GM19467 (cell line): ENCODE data around the gene PLA2G3.

Experiments
- ATAC-seq: cut with Tn5 transposase; IDR thresholded peaks from one replicate; pipeline ENCODE4 v1.9.1; 2021; ENCODE audit warnings: mild to moderate bottlenecking, moderate library complexity; ENCODE audit not compliant: unreplicated experiment

Gene PLA2G3

DNA sequence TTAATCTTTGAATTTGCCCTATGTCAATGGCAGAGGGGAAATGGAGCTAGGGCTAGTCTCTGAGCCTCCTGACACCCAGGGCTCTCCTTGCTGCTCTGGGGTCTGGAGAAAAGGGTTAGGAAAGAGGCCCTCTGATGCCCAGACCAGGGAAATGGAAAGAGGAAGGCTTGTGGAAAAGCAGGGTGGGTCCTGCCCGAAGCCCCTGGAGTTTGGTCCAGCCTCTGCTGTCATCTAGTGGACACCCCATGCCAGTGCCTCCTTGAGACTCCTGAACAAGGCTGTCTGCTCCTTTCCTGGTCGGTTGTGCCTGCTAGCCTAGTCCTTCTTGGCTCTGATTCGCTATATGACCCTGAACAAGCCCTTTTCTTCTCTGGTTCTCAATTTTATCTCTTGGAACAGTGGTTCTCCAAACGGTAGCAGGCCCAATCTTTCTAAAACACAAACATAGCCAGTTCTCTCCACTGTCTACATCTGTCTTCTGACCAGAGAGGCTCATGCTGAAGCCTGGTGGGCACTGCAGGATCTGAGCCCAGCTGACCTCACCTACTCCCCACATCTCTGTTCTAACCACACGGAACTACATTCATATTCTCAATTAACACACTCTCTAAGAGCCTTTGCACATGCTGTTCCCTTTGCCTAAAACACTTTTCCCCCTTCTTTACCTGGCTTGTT, 8.8 kb upstream of the PLA2G3 start:
- no peak for ATAC-seq

DNA sequence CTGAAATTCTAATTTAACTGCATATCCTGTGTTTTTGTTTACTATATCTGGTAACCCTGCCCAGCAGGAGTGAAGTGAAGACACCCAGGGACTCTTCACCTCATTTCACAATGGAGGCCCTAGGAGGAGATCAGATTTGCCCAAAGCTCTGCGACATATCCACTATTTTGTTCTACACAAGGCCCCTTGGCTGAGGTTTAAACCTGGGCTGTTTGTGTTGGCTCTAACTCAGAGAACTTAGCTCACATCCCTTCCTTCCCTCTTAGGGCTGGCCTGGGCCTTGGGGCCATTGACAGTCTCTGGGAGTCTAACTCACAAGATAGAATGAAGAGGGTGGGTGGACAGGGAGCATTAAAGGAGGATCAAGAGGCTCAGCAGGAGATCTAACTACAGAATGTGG, 8.2 kb upstream of the PLA2G3 start:
- ATAC-seq, result no peak

DNA sequence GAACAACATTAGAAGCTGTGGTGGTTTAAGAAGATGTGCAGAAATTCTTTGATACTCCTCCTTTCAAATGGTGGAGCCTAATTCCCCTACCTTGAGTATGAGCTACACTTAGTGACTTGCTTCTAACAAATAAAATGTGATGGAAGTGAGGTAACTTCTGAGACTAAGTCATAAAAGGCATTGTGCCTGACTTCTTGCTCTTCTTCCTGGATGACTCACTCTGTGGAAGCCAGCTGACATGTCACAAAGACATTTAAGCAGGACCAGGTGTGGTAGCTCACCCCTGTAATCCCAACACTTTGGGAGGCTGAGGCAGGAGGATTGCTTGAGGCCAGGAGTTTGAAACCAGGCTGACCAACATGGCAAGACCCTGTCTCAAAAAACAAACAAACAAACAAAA, 3.9 kb upstream of the PLA2G3 start:
- no peak for ATAC-seq

DNA sequence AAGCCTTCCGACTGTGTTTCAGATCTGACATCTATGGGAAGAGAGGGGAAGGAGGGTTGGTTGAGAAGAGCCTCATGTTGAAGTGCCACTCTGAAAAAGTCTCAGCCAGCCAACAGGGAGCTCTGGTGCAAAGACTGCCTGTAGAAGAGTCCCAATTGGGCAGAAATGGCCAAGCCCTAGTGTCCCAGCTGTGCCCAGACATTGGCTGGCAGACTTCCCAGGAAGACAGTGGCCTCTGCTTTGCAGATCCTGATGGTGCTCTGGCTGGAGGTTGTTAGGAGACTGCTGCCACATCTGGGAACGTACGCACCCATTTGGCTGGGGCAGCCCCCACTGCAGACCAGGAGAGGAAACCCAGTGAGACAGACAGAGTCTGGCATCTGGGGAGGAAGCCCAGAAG, 3.2 kb upstream of the PLA2G3 start:
- ATAC-seq, result no peak

DNA sequence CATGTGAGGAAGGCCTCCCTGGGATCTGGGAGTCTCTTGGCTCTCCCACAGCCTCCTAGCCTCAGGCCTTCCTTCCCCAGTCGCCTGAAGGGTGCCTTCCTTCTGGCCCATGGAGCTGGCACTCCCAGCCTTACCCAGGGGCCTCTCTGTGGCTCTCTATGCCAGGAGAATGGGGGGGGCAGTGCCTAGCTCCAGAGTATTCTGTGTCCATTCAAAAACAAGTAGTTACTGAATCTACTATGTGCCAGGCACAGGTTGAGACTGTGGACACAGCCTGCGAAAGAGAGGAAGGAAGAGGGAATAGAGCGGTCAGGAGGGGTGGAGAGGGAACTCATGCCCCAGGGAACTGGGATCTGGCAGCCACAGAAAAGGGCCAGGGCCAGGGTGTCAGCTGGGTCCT, 2.7 kb upstream of the PLA2G3 start:
- no peak for ATAC-seq

DNA sequence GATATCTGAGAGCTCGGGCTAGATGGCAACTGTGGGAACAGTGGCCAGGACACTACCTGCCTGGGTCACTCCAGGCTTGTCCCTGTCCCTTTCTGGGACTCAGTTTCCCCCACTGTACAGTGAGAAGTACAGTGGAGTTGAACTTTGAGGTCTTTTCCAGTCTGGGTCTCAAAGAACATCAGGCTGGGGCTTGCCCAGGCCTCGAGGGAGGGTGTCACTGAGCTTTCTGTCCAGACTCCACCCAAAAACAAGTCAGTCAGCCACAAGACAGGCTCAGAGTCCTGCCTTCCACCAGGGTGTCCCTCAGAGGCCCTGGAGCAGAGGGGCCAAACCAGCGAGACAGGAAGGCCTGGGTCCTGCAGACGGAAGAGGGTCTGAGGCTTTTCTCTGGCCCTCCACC, 2.0 kb upstream of the PLA2G3 start:
- ATAC-seq, result no peak

DNA sequence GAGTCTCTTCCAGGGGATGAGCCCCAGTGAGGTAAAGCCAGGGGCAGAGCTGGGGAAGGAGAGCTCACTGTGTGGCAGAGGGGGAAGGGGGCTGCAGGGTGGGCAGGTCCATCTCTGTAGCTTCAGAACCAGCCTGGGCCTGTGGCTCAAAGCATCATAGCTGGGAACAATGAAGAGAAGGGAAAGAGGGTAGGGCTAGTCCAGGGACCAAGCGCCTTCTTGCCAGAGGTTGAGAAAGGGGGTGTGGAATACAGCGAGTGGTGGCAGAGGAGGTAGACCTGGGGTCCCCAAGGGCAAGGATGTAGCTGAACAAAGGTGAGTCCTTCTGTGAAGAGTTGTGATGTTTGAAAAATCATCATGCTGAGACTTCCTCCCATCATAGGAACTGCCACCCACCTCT, 1.2 kb upstream of the PLA2G3 start:
- ATAC-seq, result no peak

DNA sequence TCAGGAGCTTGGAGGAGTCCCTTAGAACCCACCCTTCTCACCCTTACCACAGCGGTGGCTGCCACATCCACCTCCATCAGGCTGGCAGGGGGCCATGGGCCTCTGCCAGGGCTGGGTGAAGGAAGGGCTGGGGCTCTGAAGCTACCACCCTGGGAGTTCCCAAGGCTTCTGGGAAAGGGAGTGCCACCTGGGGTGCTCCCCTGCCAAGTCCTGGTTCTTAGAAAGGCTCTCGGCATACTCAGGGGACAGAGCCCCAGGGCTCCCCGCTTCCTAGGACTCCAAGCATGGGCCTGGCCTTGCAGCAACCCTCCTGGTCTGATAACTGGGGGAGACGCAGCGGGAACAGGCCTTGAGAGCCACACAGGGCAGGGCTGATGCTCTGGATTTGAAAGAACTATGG, 438 bp upstream of the PLA2G3 start:
- no peak for ATAC-seq

DNA sequence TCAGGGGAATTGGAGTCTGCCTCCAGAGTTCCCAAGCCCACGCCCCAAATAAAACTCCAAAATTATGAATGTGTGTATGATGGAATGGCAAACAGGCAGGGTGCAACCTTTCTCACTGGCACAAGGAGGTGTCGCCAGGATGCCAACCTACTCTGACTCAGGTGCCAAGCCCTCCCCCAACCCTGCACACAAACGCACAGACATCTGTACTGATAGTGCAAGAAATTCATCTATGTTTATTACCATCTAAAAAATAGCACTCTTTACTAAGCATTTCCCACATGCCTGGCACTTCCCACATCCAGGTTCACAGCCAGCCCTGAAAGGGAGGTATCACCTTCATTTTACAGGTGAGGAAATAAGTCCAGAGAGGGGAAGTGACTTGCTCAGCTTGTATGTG, 1.2 kb downstream of the PLA2G3 start:
- no peak for ATAC-seq

DNA sequence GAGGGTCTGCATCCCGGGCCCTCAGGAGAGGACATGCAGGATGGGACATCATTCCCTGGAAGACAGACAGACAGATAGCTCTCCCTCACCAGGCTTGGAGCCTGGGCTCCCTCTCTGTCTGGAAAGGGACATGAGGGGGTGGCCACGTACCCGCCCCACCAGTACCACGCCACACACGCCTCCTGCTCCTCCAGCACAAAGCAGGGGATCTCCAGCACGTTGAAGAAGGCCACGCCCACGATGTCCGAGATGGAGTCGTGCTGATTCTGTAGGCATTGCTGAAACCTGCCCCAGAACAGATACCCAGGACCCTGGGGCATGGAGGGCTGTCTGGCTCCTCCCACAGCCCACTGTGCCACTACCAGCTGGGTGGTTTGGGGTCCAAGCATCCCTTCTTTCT, 2.2 kb downstream of the PLA2G3 start:
- ATAC-seq, result no peak

DNA sequence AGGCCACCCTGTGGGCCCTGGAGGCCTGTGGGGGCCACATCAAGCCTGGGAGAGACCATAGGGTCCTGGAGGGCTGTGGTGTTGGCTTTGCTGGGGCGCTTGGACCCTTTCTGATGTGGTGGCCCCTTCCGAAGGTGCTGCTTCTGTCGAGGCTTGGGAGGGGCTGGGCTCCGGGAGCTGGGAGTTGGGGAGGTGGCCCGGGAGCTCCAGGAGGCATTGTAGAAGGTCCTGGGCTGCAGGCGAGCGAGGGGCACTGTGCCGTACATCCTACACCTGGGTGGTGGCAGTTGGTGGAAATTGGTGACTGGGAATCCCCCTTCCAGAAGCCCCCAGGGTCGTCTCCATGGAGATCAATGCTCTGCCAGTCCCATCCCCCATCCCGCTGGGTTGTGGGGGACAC, 2.6 kb downstream of the PLA2G3 start:
- no peak for ATAC-seq

DNA sequence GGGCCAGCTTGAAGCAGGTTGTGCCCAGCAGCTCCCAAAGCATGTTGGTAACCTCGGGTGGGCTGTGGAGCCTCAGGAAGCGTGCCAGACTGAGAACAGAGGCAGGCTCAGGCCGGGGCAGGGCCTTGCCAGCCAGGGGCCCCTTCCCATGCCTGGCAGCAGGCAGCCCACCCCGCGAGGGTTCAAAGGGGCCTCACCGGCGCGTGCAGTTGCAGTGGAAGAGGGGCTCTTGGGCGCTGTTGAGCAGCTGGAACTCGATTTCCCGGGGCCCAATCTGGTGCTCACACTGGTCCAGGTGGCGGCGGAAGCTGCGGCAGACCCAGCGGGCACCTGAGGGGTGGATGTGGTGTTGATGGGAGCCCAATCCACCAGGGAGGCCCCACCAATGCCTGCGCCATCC, 3.6 kb downstream of the PLA2G3 start:
- ATAC-seq, result no peak

DNA sequence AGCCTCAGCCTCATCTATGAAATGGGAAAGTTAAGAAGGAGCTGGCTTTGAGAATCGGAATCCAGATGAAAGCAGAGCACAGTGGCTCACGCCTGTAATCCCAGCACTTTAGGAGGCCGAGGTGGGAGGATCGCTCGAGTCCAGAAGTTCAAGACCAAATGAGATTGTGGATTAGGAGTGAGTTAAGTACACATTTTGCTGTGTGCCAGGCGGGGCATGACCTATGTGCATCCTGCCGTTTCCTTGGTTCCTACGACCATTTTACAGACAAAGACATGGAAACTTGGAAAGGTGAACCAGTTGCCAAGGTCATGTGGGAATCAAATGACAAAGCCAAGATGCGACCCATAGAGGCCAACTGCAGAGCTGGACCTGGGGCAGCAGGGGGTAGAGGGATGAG, 4.2 kb downstream of the PLA2G3 start:
- no peak for ATAC-seq

DNA sequence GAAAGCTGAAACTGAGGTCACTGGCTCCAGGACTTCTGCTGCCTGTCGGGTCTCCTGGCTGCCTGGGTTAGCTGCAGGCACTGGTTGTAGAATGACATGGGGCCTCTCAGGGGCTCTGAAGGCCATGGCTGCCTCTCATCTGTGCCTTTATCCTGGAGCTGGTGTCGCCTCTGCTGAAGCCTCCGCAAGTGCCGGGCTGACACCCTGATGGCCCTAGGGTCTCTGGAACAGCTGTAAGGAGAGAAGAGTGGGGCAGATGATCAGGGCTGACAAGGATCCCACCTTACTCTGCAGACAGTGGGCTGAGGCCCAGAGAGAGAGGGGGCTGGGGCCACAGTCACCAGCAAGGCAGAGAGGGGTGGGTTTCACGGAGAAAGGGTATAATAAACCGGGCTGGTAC, 4.6 kb downstream of the PLA2G3 start:
- no peak for ATAC-seq

DNA sequence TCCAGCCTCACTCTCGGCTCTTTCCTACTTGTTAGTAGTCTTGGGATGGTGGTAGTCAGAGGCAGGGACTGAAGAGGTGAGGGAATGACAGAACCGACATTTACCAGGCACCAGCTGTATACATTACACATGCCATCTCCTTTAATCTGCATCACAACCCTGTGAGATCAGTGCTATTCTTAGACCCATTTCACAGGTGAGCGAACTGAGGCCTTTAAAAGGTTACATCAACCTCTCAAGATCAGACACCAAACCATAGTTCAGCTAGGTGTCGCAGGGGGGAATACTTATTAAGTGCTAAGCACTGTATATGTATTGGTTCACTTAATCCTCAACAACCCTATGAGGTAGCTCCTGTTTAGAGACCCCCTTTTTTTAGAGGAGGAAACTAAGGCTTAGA, 5.6 kb downstream of the PLA2G3 start:
- ATAC-seq, result no peak

DNA sequence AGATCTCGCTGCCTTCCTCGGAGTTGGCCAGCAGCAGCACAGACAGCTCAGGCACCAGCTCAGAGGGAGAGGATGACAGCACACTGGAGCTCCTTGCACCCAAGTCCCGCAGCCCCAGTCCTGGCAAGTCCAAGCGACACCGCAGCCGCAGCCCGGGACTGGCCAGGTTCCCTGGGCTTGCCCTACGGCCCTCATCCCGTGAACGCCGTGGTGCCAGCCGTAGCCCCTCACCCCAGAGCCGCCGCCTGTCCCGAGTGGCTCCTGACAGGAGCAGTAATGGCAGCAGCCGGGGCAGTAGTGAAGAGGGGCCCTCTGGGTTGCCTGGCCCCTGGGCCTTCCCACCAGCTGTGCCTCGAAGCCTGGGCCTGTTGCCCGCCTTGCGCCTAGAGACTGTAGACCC, 6.4 kb downstream of the PLA2G3 start:
- ATAC-seq, result no peak

DNA sequence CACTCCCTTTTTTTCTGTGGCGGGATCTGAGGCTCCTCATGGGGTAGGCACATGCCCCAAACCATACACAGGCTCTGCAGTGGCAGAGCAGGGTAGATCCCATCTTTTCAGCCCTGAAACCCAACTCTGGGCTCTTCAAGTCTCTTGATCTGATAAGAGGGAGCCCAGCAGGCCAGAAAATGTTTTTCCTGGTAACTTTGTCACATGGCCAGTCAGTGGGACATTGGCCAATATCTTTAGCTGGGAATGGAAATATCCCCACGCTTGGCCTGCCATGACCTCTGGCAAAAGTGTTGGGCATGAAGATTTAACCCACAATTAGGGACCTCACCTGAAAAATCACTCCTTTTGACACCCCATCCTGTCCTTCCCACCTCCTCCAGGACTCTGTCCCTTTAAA, 9.4 kb downstream of the PLA2G3 start:
- ATAC-seq, result no peak

DNA sequence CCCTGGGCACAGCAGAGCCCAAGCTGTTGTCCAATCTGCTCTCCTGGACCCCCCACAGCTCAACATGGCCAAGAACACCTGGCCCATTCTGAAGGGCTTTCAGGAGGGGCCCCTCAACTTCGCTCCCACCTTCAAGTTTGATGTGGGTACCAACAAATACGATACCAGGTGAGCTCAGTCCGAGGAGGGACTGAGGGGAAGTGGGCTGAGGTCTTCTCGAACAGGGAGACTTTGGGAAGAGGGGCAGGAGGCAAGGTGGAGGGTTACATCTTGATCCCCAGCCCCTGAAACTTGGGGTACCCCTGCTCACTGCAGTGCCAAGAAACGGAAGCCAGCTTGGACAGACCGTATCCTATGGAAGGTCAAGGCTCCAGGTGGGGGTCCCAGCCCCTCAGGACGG, 12.2 kb downstream of the PLA2G3 start:
- no peak for ATAC-seq

DNA sequence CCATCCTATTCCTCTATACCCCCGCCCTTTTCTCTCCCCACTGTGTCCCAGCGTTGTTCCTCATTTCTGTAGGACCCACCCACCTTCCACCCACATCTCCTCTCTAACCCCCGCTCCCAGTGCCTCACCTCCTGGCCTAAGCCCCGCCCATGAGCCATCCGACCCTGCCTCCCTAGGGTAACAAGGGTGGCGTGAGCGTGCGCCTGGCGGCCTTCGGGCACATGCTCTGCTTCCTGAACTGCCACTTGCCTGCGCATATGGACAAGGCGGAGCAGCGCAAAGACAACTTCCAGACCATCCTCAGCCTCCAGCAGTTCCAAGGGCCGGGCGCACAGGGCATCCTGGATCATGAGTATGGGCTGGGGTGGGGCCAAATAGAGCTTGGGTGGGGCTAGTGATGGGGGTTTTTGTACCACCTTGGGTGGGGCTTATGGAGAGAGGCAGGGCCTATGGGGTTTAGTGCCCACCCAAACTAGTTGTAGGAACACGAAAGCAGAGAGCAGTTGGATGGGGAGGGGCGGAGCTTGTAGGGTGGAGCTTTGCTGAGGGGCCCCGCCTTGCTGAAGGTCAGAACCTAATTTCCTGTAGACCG, 13.0 kb downstream of the PLA2G3 start:
- no peak for ATAC-seq

DNA sequence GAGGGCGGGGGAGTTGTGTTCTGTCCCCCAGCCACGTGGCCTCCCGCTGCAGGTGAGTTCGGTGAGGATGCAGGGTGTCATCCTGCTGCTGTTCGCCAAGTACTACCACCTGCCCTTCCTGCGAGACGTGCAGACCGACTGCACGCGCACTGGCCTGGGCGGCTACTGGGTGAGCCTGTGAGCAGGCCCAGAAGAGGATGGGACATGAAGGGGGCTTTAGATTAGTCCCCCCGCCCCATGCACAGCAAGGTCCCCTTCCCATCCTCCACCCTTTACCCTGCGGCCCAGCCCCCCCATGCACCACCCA, 13.5 kb downstream of the PLA2G3 start:
- no peak for ATAC-seq

DNA sequence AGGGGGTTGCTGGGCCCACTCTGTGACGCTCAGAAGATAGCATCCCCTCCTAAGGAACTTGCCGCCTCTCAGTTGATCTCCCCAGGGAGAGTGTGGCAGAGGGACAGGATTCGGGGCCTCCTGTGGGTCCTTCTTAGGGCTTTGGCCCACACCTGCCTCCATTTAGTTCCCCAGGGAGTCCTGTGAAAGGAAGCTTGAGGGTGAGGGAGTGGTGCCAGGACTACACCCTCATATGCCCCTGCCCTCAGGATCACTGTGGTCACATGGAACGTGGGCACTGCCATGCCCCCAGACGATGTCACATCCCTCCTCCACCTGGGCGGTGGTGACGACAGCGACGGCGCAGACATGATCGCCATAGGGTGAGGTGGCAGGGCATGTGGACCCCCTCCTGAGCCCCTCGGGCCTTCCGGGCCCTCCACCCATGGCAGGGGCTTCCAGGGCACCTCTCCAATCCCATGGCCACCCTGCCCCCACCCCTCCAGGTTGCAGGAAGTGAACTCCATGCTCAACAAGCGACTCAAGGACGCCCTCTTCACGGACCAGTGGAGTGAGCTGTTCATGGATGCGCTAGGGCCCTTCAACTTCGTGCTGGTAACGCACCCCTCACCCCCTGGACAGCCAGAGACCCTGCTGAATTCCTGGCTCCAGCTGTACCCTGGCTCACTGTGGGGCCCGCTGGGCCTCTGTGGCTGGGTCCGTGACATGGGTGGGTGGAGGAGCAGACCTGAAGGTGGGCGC, 14.0 kb downstream of the PLA2G3 start:
- no peak for ATAC-seq

DNA sequence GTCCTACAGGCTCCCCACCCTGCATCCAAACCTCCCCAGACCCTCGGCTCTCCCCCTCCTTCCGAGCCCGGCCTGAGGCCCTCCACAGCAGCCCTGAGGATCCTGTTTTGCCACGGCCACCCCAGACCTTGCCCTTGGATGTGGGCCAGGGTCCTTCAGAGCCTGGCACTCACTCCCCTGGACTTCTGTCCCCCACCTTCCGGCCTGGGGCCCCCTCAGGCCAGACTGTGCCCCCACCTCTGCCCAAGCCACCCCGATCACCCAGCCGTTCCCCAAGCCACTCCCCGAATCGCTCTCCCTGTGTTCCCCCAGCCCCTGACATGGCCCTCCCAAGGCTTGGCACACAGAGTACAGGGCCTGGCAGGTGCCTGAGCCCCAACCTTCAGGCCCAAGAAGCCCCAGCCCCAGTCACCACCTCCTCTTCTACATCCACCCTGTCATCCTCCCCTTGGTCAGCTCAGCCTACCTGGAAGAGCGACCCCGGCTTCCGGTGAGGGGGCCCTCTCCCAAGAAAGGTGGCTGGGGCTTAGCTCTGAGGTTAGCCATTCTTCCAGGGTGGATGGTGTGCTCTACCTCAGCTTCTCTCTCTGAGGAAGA, 14.7 kb downstream of the PLA2G3 start:
- ATAC-seq, result no peak
